GM04503 (cell line): ENCODE results near the gene RFLNA.

ENCODE experiments used
- DNase-seq: peaks from one replicate; pipeline ENCODE4 v3.0.0-alpha.2; 2012; ENCODE audit warnings: low read depth

The RFLNA gene

DNA sequence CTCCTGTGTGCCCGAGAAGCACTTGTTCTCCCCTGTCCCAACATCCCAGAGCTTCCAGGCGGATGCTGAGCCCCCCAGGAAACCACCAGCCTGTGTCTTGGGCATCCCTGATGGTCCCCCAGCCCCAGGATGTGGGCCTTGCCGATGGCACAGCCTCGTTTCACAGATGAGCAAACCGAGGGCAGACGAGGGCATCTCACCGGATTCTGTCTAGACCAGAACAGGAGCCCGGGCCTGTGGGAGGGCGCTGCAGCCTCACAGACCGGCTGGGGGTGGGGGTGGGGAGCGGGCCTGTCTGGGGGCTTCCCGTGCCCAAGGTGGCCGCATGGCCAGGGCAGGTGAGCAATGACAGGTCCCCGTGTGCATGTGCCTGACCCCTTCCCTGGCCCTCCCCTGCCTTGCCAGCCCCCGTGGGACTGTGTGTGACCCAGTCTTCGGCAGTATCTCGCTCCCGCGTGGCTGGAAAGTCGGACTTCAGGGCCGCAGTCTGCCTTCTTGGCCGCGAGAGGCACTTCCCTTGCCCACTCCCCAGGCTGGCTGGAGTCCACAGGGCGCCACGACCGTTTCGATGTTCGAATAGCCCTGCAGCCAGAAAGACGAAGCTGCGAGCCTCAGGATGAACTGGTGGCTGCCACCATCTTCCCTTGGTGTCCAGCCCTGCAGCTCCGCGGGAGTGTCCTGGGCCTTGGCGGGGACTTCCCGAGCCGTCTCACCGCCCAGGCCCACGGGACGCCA lies 8.9 kb downstream of the RFLNA start:
- no peak for DNase-seq

- DNase-seq = no peak
Observed at GRCh38 chr12:124304314-124304790, 9.5 kb downstream of the RFLNA start.

DNA sequence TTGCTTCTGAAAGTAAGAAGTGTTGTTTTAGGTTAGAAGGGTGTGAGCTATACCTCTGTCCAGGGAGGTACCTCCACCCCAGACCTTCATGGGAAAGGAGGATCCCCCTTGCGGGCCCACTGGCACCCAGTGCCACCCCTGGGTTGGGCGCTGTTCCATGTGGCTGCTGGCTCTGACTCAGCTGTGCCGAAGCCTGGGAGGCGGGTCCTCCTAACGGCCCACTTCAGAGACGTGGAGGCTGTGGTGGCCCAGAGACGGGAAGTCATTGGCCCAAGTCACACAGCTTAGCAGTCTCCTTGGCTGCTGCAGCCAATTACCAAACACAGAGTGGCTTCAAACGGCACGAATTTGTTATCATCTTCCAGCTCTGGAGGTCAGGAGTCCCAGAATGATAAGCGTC lies 10.2 kb downstream of the RFLNA start:
- no peak for DNase-seq

- no peak for DNase-seq
Observed at GRCh38 chr12:124305776-124306685, 11.1 kb downstream of the RFLNA start.

GRCh38 chr12:124306686-124307555 lies 12.0 kb downstream of the RFLNA start:
- DNase-seq = no peak

- no peak for DNase-seq
Observed at GRCh38 chr12:124307556-124307825, 12.6 kb downstream of the RFLNA start.

DNA sequence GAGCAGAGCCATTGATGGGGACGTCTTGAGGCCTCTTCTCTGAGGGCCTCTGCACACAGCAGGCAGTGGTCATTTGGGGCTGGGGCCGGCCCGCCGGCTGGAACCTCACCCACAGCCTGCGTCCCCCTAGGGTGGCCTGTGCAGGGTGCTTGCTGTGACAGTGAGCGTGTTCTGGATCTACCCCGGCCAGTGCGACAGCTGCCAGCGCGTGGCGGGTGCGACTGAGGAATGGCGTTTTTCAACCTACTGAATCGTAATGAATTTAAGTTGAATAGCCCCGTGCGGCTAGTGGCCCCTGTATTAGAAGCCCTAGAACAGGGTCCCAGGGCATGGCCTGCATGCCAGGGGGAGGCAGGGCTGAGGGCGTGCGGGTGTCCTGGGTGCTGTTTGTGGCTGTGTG lies 13.8 kb downstream of the RFLNA start:
- DNase-seq = no peak

DNA sequence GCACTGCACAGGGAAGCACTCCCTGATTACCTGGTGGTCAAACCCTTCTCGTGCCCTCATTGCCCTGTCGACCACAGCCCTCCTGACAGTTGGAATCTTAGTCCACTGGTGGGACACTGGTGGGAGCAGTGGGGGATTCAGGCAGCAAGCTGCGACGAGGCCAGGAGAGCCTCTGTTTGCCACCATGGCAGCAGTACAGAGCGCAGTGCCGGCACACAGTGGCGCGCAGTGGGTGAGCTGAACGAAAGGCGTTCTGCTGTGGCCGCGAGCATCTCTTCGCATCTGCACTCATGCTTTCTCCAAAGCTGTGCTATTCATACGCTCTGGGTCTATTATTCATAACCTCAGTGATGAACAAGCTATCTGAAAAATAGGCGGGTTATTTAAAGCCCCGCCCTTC lies 14.3 kb downstream of the RFLNA start:
- DNase-seq = no peak

DNA sequence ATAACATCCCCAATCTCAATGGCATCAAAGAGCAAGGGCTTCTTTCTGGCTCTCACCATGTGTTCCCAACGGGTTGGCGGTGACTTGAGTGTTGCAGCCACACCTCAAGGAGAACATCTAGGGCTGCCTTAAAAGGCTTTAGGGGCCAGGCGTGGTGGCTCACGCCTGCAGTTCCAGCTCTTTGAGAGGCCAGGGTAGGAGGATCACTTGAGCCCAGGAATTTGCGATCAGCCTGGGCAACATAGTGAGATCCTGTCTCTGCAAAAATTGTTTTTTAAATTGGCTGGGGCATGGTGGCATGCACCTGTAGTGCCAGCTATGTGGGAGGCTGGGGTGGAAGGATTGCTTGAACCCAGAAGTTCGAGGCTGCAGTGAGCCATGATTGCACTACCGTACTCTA lies 14.9 kb downstream of the RFLNA start:
- DNase-seq = no peak

- DNase-seq = no peak
Observed at GRCh38 chr12:124310178-124310577, 15.3 kb downstream of the RFLNA start.

GRCh38 chr12:124310785-124311184 lies 15.9 kb downstream of the RFLNA start:
- no peak for DNase-seq

- no peak for DNase-seq
Observed at GRCh38 chr12:124311292-124312109, 16.6 kb downstream of the RFLNA start.

GRCh38 chr12:124312601-124313000 lies 17.7 kb downstream of the RFLNA start:
- DNase-seq = no peak

- DNase-seq = no peak
Observed at GRCh38 chr12:124314207-124314606, 19.3 kb downstream of the RFLNA start.

DNA sequence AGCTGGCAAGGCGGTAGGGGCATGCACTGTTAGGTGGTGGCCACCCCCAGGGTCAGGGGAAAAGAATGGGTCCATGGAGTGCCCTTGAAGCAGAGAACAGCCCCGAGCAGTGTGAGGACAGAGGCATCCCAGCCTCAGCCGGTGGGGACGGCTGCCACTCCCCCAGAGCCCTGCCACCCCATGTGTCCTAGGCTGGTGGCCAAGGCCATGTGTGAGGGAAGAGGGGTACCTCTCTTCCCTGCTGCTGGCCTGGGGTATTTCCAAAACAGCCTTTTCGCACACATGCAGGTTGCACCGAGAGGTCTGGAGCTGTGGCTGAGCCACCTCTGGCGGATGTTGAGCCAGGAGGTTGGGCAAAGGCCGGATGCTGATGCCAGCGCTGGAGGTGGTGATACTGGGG lies 19.9 kb downstream of the RFLNA start:
- DNase-seq = no peak

GRCh38 chr12:124315372-124316044 lies 20.6 kb downstream of the RFLNA start:
- DNase-seq = no peak

DNA sequence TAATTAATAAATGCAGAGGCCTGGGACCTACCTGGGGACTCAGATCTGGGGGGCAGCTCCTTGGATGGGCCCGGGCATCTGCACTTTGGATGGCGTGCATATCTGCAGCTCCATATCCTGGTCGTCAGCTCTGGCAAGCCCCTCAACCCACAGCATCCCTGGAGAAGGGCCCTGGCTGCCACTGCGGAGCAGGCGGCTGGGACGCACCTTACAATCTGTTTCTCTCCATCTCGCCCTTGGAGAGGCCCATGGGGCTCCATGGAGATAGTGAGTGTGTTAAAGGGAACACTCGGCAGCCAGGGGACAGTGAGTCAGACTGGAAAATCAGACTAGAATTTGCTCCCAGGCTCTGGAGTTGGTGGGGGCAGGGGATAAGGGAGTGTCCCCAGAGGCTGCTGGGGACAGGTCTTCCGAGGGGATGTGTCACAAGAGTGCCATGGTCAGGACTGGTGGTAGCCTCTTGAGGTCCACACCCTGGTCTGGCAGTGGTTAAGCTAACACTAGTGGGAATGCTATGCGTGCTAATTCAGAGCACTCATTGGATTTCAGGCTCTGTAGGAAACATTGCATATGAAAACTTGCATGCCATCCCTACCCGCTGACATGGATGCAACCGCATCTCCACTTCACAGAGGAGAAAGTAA lies 21.5 kb downstream of the RFLNA start:
- DNase-seq = no peak

- no peak for DNase-seq
Observed at GRCh38 chr12:124317400-124317799, 22.5 kb downstream of the RFLNA start.

DNA sequence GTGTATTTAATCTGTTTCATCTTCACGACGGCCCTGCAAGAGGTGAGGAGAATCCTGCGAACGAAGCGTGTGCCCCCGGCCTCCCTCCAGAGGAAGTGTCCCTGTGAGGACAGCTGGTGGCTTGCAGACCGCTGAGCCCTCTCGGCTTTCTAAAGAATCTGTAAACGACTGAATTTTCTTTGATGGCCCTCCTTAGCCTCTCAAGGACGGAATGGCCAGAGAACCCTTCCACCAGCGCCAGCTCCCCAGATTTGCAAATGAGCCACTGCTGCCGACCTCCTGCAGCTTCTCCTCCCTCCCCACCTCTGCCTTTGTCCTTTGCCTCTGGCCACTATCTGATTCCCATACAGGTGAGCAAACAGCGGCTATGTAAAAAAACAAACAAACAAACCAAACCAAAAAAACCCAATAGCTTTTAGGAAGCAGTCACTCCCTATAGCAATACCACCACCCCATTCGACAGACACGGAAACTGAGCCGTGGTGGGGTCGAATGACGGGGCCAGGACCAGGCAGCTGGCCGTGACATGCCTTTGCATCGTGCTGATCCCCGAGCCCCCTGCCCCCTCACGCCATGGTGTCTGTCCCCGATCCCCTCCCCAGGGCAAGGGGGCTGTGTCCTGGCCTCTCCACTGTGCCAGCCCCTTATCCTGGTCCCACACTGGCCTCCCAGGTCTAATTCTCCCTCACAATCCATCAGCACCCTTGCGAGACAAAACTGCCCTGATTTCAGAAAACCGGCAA lies 23.6 kb downstream of the RFLNA start:
- DNase-seq = no peak
